COLO829 (cell line): Measurements from ENCODE around the gene IGFL2.
"Not testable (repeated sequence)": the region's sequence is repeated elsewhere in the genome, so short reads cannot be mapped to it uniquely, and the experiment has no call there.

ENCODE experiments used
- DNase-seq: peaks from one replicate; pipeline ENCODE4 v3.0.0; 2012; ENCODE audit warnings: low spot score

IGFL2 gene

DNA sequence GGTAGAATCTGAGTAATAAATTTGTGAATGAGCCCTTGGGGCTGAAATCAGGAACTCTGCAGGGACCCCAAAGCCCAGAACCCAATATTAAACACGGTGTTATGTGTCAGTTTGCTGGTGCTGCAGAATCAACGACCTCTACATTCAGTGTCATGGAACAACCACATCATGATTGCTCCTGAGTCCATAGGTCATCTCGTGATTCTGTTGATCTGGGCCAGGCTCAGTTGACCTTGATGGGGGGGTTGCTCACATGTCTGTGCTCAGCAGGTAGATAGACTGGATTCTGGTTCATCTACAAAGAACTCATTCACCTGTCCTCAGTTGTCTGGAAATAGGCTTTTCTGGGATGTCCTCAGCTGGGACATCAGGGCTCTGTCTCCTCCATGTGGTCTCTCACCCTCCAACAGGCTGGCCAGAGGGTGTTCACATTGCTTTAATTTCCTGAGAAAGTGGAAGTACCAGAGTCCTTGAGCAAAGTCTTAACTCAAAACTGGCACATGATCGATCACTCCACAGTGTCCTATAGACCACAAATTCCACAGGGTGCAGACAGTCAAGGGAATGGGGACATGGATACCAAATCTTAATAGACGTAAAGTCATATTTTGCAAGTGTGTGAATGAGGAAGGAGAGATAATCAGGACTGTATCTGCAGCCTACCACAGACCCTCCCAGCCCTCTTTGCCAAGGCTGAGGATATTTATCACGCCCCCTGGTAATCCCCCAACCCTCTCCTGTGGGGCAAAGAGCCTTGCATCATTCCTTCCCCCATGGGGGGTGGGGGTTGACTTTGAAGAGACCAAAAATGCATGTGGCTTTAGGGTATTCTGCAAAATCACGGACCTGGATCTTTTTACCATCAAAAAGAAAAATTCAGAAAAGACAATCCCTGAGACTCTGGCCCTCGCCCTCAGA, 42.2 kb downstream of the IGFL2 start:
- DNase-seq = no peak

DNA sequence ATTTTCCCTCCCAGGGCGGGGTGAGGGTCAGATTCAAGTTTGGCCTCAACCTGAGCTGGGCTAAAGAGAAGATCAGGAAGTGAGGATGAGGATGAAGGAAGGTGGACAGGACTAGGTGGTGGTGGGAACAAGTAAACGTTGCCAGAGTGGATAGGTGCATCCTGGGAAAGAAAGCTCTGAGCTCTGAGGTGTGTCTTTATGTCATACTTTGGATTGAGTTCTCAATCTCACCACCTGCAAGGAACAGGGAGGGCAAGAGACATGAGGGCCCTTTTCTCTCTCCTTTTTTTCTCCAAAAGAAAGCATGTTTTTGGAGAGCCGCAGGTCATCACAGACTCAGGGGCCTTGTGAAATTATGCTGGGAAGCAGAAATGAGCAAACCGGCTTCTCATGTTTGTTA, 43.3 kb downstream of the IGFL2 start:
- no peak for DNase-seq

DNA sequence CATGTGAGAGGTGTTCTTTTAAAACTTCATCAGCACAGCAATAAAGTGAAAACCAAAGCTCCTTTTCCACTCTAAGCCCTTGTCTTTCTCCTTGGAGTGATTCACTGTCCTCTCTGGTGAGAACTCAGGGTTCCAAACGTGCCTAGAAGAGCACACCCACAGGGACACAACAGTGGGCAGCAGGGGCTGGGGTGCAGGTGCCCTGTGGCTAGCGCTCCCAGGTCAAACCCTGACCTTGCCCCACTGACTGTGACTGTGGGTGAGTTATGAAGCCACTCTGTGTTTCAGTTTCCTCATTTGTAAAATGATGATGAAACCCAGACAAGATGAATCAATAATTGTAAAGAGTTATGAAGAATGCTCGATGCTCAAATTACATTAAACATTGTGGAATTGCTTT, 43.9 kb downstream of the IGFL2 start:
- DNase-seq = no peak

DNA sequence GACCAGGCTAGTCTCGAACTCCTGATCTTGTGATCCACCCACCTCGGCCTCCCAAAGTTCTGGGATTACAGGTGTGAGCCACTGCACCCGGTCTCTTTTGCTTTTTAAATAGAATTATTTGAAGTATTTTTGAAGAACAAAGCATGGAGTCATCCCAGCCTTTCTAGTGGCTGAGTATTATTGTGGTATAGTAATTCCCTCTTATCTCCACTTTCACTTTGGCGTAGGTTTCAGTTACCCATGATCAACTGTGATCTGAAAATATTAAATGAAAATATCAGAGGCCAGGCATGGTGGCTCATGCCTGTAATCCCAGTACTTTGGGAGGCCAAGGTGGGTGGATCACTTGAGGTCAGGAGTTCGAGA, 44.6 kb downstream of the IGFL2 start:
- DNase-seq = not testable (repeated sequence)

DNA sequence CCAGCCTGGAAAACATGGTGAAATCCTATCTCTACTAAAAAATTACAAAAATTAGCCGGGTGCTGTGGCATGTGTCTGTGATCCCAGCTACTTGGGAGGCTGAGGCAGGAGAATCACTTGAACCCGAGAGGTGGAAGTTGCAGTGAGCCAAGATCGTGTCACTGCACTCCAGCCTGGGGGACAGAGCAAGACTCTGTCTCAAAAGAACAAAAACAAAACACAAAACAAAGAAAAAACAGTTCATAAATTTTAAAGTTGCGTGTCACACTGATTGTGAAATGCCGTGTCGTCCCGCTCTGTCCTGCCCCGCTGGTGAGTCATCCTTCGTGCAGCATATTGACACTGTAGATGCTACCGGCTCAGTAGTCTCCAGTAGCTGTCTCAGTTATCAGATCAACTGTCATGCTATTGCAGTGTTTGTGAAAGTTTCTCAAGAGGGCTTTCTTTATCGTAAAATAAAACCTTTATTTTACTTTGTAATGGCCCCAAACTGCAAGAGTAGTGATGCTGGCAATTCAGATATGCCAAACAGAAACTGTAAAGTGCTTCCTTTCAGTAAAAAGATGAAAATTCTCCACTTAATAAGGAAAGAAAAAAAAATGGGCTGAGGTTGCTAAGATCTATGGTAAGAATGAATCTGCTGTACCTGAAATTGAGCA, 45.1 kb downstream of the IGFL2 start:
- DNase-seq = peak; percentile 34

DNA sequence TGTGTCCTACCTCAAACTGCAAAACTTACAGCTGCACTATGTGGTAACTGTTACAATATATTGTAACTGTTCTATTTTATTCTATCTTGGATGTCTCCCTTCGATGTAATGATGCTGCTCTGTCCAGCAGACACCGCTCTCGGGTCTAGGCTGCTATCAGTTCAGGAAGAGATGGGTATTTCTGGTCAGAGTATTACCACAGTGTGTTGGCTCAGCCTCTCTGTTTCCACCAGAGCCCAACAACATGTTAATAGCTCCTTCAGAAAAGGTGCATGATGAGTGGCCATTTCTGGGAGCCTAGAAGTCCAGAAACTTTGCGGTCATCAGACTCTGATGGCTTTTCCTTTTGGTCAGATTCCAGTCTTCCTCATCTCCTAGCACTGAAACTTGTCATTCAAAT, 45.6 kb downstream of the IGFL2 start:
- no peak for DNase-seq

DNA sequence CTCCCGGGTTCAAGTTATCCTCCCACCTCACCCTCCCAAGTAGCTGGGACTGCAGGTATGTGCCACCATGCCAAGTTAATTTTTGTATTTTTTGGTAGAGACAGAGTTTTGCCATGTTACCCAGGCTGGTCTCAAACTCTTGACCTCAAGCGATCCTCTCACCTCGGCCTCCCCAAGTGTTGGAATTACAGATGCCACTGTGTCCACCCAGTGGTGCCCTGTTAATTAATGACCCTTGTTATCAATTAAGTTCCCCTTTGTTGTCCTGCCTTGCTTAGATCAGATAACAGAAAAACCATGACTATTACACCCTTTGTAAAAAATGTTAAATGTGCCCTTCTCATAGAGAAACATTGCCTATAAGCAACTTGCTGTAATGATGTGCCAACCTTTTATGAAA, 47.1 kb downstream of the IGFL2 start:
- DNase-seq = no peak

DNA sequence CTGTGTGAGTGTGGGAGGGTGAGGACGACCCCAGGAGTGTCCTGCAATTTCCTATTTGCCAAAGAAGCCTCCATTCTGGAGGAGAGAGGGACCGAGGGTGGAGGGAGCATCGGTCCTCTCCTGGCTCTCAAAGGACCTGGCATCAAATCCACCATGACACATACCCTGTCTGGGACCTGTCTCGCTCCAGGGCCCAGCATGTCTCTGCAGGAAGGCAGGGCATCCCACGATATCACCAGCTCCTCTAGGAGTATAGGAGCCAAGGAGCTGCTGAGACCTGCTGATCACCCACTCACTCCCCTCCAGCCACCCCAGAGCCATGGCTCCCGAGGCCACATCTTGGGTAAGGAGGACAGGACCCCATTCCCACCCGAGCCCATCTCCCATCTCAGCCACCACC, 47.9 kb downstream of the IGFL2 start:
- DNase-seq = not testable (repeated sequence)

DNA sequence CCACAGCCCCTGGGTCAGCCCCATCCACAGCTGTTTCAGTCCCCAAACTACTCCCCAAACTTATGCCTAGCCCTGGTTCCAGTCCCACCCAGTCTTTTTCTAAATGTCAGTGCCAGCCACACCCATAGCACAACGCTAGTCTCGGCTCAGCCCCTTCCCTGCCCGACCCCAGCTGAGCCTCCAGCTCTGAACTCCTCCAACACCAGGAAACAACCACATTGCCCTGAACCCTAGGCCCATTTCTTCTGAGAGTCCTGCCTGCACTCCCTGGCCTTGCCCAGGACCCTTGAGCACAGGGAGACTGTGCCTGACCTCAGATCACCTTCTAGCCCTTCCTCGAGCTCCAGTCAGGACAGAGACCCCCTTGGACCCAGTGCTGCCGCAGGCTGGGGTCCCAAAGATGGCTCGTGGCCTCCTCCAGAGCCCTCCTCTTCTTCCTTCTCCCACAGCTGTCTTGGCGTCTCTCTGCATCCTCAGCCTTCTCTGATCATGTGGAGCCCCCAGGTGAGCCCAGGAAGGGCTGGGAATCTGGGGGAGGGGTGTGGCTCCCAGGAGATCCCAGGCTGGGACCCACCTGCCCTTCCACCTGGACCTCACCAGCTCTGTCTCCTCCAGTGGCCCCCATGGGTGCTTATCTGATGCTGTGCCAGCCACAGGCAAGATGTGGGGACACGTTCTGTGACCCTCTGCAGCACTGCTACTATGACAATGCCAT, 48.5 kb downstream of the IGFL2 start:
- DNase-seq = no peak

DNA sequence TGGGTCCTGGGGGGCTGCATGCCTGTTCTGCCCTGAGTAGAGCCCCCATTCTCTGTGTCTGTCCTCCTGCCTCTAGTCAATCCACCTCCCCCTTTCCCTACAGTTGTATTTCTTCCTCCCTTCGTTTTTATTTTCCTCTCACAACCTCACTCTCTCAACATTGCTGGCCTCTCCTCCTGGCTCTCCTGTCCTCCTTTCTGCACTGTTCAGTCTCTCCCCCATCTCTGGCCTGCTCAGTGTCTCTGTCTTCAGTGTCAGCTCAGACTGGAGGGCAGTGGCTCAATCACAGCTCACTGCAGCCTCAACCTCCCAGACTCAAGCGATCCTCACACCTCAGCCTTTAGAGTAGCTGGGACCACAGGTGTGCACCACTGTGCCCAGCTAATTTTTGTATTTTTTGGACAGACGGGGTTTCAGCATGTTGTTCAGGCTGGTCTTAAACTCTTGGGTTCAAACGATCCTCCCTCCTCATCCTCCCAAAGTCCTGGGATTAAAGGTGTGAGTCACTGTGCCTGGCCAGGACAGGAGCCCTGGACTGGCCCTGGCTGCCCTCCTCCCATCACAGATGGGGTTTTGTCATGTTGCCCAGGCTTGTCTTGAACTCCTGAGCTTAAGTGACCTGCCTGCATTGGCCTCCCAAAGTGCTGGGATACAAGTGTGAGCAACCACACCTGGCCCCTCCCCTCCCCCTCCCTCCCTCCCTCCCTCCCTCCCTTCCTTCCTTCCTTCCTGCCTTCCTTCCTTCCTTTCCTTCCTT, 49.5 kb downstream of the IGFL2 start:
- DNase-seq = no peak

DNA sequence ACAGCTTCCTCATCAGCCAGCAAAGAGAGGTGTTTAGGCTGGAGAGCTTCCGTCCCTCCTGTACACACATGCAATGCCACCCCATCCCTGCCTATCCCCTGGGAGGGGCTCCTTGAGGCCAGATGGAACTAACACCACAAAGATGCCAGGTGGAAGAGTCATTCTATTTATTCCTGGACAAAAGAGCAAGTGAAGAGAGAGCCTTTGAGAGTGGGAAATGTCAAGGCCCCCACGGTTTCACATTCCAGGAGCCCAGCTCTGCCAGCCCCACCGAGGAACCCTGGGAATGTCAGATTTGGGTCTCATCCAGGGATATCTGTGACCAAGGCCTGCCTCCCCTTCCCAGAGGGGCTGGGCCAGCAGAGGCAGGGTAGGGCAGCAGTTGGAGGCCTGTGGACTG, 50.7 kb downstream of the IGFL2 start:
- DNase-seq = no peak

DNA sequence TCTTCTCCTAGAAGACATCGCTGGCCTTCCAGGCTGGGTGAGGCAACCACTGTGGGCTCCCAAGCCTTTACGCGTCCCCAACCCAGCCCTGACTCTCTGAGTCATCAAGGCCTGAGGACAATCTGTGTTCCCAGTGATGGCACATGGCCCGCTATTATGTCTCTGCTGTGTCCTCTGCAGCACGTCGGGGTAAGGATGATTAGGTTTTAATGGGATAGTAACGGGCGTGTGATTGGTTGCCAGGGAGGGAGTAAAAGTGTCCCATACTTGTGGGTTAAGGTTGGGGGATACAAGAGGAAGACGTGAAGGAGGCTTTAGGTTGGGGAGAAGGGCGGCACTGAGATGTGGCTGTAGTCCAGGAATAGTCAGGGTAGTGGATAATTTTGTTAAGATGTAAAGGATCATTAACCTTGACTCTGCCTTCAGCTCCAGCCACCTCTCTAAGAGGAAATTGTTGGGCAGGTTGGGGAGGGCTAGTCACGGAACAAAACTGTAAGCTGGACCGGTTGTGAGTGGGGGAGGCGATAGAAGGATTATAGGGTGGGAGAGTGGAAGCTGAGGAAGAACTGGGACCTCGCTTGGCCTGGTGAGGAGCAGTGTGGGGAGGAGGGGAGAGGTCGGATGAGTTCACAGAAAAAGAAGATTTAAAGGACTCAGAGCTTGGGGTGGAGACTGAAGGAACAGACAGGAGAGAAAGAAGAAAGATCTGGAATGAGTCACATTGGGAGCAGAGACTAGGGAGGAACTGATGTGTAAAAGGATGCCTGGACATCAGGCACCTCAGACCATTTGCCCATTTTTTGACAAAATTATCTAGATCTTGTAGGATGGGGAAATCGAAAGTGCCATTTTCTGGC, 53.6 kb downstream of the IGFL2 start:
- no peak for DNase-seq

DNA sequence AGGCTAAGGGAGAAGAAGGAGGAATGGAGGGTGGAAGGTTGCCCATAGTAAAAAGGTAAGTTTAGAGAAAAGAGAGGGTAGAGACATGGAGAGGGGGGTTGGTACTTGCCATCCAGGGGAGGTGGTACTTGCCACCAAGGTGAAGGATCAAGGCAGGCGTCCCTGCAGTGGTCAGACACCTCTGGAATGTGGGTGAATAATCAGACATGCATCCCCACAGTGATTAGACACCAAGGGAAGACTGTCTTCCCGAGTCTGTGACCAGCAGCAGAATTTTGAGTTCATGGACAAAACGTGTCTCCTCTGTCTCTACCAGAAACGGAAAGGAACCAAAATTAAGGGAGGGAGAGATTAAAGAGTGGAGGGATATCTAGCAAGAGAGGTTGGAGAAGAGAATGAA, 54.4 kb downstream of the IGFL2 start:
- DNase-seq = no peak

DNA sequence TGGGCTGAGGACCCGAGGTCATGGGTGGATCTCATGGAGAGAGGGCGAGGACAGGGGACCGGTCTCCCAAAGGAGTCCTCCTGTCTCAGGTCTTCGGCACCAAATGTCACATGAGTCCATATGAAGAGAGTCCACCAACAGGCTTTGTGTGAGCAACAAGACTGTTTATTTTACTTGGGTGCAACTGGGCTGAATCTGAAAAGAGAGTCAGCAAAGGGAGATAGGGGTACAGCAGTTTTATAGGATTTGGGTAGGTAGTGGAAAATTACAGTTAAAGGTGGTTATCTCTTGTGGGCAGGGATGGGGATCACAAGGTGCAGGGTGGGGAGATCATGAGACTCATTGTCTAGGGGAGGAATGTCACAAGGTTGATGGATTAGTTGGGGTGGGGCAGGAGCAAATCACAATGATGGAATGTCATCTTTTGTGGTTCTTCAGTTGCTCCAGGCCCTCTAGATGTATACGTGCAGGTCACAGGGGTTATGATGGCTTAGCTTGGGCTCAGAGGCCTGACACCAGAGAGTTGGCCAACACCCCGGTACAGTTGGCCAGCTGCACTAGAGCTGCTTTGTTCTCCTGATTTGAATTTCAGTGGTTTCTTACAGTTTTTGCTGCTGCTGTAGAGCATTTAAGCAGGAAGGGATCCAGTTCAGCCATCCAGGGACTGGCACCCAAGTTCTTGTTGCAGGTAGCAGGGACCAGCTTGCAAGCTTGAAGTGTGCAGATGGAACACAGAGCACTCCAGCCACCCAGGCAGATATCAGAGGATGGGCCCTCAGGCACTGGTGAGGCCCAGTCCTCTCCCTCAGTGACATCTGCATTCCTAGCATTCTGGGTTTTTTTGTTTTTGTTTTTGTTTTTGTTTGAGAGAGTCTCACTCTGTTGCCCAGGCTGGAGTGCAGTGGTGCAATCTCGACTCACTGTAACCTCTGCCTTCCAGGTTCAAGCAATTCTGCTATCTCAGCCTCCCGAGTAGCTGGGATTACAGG, 55.1 kb downstream of the IGFL2 start:
- DNase-seq = no peak

DNA sequence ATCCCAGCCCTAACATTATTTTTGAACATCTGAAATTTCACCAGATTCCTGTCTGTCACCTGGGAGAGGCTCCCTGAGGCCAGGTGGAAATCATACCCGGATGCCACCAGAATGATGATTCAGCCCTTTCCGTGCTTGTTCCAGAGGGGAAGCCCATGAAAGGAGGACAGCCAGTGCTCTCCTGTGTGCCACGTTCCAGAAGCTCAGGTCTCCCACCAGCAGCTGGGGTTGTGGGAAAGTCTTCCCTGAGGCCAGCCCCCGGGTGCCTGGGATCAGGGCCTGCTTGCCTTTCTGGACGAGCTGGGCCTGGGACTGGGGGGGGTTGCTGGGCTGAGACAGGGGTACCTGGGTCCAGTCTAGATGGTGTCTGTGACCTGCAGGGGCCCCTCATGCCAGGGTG, 56.0 kb downstream of the IGFL2 start:
- DNase-seq = no peak

DNA sequence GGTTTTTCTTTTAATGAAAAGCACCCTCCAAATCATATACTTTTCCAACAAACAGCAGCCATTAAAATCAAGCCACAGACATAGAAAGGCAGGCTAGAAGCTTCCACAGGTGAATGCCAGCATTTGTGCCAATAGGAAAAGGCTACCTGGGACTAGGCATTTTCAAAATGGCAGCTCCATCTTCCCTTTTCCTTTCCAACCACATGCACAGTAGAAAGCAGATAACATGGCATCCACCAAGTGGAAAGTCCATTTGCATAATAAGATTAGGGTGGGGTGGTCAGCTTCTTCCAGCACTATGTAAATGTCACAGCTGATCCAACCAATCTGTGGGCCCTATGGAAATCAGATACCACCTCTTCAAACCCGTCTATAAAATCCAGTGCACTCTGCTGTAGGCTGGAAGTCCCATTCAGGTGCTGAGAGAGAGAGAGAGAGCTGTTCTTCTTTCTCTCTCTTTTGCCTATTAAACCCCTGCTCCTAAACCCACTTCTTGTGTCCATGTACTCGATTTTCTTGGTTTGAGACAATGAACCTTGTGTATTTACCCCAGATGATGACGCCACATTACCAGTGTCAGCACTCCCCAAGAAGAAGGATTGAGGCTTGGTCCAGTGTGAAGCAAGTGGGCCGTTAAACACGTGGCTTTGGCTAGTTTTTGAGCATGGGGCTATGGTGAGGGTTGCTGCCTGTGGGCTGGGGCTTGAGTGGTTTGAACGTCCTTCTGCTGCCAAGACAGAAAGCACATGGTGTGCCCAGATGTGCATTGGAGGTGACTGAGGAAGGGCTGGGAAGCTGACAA, 57.3 kb downstream of the IGFL2 start:
- DNase-seq = no peak

DNA sequence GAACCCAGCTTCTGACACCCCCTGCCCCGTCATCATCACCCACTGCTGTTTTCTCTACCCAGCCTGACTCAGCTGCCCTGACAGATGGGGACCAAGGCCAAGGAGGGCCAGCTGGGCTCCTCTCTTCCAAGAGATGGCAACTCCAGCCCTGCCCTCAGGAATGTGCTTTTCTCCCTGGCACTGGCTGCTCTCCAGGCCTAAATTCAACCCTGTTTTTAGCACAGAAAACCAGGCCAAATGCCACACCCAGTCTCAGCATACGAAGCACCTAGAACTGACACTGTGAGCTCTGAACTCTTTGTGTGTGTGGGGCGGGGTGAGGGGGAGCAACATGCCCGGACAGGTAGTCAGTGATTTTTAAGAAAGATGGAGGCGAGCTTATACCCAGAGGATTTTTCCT, 58.1 kb downstream of the IGFL2 start:
- DNase-seq = no peak

DNA sequence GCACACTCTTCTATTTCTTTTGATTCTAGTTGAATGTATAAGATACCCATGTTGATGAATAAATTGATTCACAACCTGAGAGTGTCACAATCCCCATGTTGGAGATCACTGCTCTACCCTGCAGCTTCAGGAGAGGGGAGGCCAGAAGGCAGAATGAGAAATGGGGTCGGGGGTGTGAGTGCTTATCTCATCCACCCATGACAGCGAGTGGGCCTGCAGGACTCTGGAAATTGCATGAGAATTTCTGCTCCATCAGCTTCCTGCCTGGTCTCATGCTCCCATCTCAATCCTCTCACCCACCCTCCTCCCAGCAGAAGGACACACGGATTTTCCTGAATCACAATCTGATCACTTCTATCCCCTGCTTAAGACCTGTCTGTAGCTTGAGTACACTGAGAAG, 58.6 kb downstream of the IGFL2 start:
- DNase-seq = no peak

DNA sequence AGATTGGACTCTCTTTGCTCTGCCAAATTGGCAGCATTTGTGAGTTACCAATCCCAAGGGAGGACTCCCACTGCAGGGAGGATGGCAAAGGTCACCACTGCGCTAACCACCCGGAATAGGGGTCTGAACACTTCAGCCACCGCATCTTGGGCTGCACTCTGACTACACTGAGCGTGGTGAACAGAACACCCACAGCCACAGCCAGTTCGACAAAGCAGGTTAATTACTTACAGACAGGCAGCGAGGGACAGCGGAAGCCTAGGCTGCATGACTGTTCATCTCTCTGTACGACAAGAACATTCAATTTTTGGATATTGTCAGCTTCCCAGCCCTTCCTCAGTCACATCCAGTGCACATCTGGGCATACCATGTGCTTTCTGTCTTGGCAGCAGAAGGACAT, 59.8 kb downstream of the IGFL2 start:
- DNase-seq = not testable (repeated sequence)
